Measurements from ENCODE around the gene ATF7. TPM values are rescaled to one million over a fixed set of nuclear protein-coding genes. Genes with fewer than 3 reads are reported as not detected.
"Not testable (repeated sequence)": the region's sequence is repeated elsewhere in the genome, so short reads cannot be mapped to it uniquely, and the experiment has no call there.

The ATF7 gene
- total RNA-seq, 1 donor from 2014 or later, result 25.9 TPM

- intact Hi-C loops (cut with micrococcal nuclease), result no loop called here
- H3K4me1 Mint-ChIP-seq (ENCODE audit: low read depth), result no peaks in the 10 kb centered on the region
- H3K9me3 Mint-ChIP-seq, result no peaks in the 10 kb centered on the region
- no peaks in the 10 kb centered on the region for H3K36me3 Mint-ChIP-seq (ENCODE audit: low read depth)
- DNase-seq (ENCODE audit: low spot score), result no peak
- no peak overlapping the region for H3K27ac Mint-ChIP-seq
- H3K4me3 Mint-ChIP-seq, result no peak overlapping the region
- no peaks in the 10 kb centered on the region for H3K27me3 Mint-ChIP-seq (ENCODE audit: insufficient read depth)
These were observed 25.6 kb upstream of the ATF7 start for GRCh38 chr12:53651737-53652136.

GRCh38 chr12:53646300-53646699 is 20.1 kb upstream of the ATF7 start:
- H3K36me3 Mint-ChIP-seq (ENCODE audit: low read depth); H3K4me3 Mint-ChIP-seq; H3K27me3 Mint-ChIP-seq (ENCODE audit: insufficient read depth); DNase-seq (ENCODE audit: low spot score); H3K27ac Mint-ChIP-seq; H3K9me3 Mint-ChIP-seq; intact Hi-C loops (cut with micrococcal nuclease); H3K4me1 Mint-ChIP-seq (ENCODE audit: low read depth): not testable (repeated sequence)

- H3K36me3 Mint-ChIP-seq (ENCODE audit: low read depth), result no peaks in the 10 kb centered on the region
- no peaks in the 10 kb centered on the region for H3K4me1 Mint-ChIP-seq (ENCODE audit: low read depth)
- no peak overlapping the region for H3K27ac Mint-ChIP-seq
- peaks cover 9% of the 10 kb centered on the region for H3K27me3 Mint-ChIP-seq (ENCODE audit: insufficient read depth)
- no peak for DNase-seq (ENCODE audit: low spot score)
- intact Hi-C loops (cut with micrococcal nuclease), result no loop called here
- H3K4me3 Mint-ChIP-seq, result no peak overlapping the region
- no peaks in the 10 kb centered on the region for H3K9me3 Mint-ChIP-seq
These were observed 19.0 kb upstream of the ATF7 start for GRCh38 chr12:53645165-53645564.

GRCh38 chr12:53644133-53644532 is 18.0 kb upstream of the ATF7 start:
- no peak overlapping the region for H3K4me3 Mint-ChIP-seq
- no peaks in the 10 kb centered on the region for H3K4me1 Mint-ChIP-seq (ENCODE audit: low read depth)
- no peak overlapping the region for H3K27ac Mint-ChIP-seq
- no peaks in the 10 kb centered on the region for H3K9me3 Mint-ChIP-seq
- DNase-seq (ENCODE audit: low spot score), result no peak
- H3K36me3 Mint-ChIP-seq (ENCODE audit: low read depth), result no peaks in the 10 kb centered on the region
- intact Hi-C loops (cut with micrococcal nuclease), result no loop called here
- H3K27me3 Mint-ChIP-seq (ENCODE audit: insufficient read depth), result peaks cover 9% of the 10 kb centered on the region

GRCh38 chr12:53643232-53643979 is 17.2 kb upstream of the ATF7 start:
- H3K4me3 Mint-ChIP-seq, result no peak overlapping the region
- peaks cover 9% of the 10 kb centered on the region for H3K27me3 Mint-ChIP-seq (ENCODE audit: insufficient read depth)
- intact Hi-C loops (cut with micrococcal nuclease), result no loop called here
- H3K9me3 Mint-ChIP-seq, result no peaks in the 10 kb centered on the region
- no peak overlapping the region for H3K27ac Mint-ChIP-seq
- H3K36me3 Mint-ChIP-seq (ENCODE audit: low read depth), result no peaks in the 10 kb centered on the region
- H3K4me1 Mint-ChIP-seq (ENCODE audit: low read depth), result no peaks in the 10 kb centered on the region
- no peak for DNase-seq (ENCODE audit: low spot score)

GRCh38 chr12:53638057-53638456 is 11.9 kb upstream of the ATF7 start:
- no peaks in the 10 kb centered on the region for H3K27me3 Mint-ChIP-seq (ENCODE audit: insufficient read depth)
- no peaks in the 10 kb centered on the region for H3K9me3 Mint-ChIP-seq
- no peak overlapping the region for H3K27ac Mint-ChIP-seq
- intact Hi-C loops (cut with micrococcal nuclease), result no loop called here
- H3K4me3 Mint-ChIP-seq, result no peak overlapping the region
- H3K4me1 Mint-ChIP-seq (ENCODE audit: low read depth), result no peaks in the 10 kb centered on the region
- no peak for DNase-seq (ENCODE audit: low spot score)
- H3K36me3 Mint-ChIP-seq (ENCODE audit: low read depth), result no peaks in the 10 kb centered on the region

GRCh38 chr12:53636641-53637040 is 10.5 kb upstream of the ATF7 start:
- Mint-ChIP-seq H3K27ac (no peak overlapping the region), H3K27me3 (ENCODE audit: insufficient read depth) (peaks cover 5% of the 10 kb centered on the region), H3K36me3 (ENCODE audit: low read depth) (no peaks in the 10 kb centered on the region), H3K4me1 (ENCODE audit: low read depth) (no peaks in the 10 kb centered on the region), H3K9me3 (no peaks in the 10 kb centered on the region), H3K4me3 (no peak overlapping the region)
- no peak for DNase-seq (ENCODE audit: low spot score)
- intact Hi-C loops (cut with micrococcal nuclease), result no loop called here

- H3K4me3 Mint-ChIP-seq; H3K4me1 Mint-ChIP-seq (ENCODE audit: low read depth); H3K36me3 Mint-ChIP-seq (ENCODE audit: low read depth); intact Hi-C loops (cut with micrococcal nuclease); H3K27ac Mint-ChIP-seq; H3K27me3 Mint-ChIP-seq (ENCODE audit: insufficient read depth); DNase-seq (ENCODE audit: low spot score); H3K9me3 Mint-ChIP-seq: not testable (repeated sequence)
These were observed 9.5 kb upstream of the ATF7 start for GRCh38 chr12:53635708-53636107.

- H3K9me3 Mint-ChIP-seq, result no peaks in the 10 kb centered on the region
- intact Hi-C loops (cut with micrococcal nuclease), result no loop called here
- peaks cover 4% of the 10 kb centered on the region for H3K4me1 Mint-ChIP-seq (ENCODE audit: low read depth)
- no peak overlapping the region for H3K27ac Mint-ChIP-seq
- peaks cover 5% of the 10 kb centered on the region for H3K27me3 Mint-ChIP-seq (ENCODE audit: insufficient read depth)
- no peak overlapping the region for H3K4me3 Mint-ChIP-seq
- DNase-seq (ENCODE audit: low spot score), result no peak
- no peaks in the 10 kb centered on the region for H3K36me3 Mint-ChIP-seq (ENCODE audit: low read depth)
These were observed 5.5 kb upstream of the ATF7 start for GRCh38 chr12:53631721-53632120.

GRCh38 chr12:53627919-53628318 is 1.7 kb upstream of the ATF7 start:
- no peak for DNase-seq (ENCODE audit: low spot score)
- intact Hi-C loops (cut with micrococcal nuclease), result loop anchor here (2.0 to 5.0 kb wide), 4 partner anchors 135 to 406 kb away; partner anchors contain the start of gene SP1
- peaks cover 8% of the 10 kb centered on the region for H3K36me3 Mint-ChIP-seq (ENCODE audit: low read depth)
- H3K4me3 Mint-ChIP-seq, result no peak overlapping the region
- peaks cover 5% of the 10 kb centered on the region for H3K27me3 Mint-ChIP-seq (ENCODE audit: insufficient read depth)
- peaks cover 36% of the 10 kb centered on the region for H3K4me1 Mint-ChIP-seq (ENCODE audit: low read depth)
- H3K9me3 Mint-ChIP-seq, result no peaks in the 10 kb centered on the region
- no peak overlapping the region for H3K27ac Mint-ChIP-seq

- Mint-ChIP-seq H3K27me3 (ENCODE audit: insufficient read depth) (peaks cover under 1% of the 10 kb centered on the region), H3K9me3 (no peaks in the 10 kb centered on the region), H3K4me3 (peak overlapping the region; percentile 99), H3K4me1 (ENCODE audit: low read depth) (peaks cover 36% of the 10 kb centered on the region), H3K27ac (peak overlapping the region; percentile 89), H3K36me3 (ENCODE audit: low read depth) (peaks cover 9% of the 10 kb centered on the region)
- intact Hi-C loops (cut with micrococcal nuclease), result loop anchor here (1.0 to 5.0 kb wide), 10 partner anchors 50 to 620 kb away; partner anchors contain the start of genes ATP5MC2, CALCOCO1, EIF4B and SP1
- no peak for DNase-seq (ENCODE audit: low spot score)
These were observed 554 bp upstream of the ATF7 start for GRCh38 chr12:53626702-53627169.

- DNase-seq (ENCODE audit: low spot score), result no peak
- Mint-ChIP-seq H3K4me1 (ENCODE audit: low read depth) (peaks cover 36% of the 10 kb centered on the region), H3K4me3 (peak overlapping the region; percentile 99), H3K9me3 (no peaks in the 10 kb centered on the region), H3K27me3 (ENCODE audit: insufficient read depth) (no peaks in the 10 kb centered on the region), H3K36me3 (ENCODE audit: low read depth) (peaks cover 11% of the 10 kb centered on the region), H3K27ac (peak overlapping the region; percentile 89)
- intact Hi-C loops (cut with micrococcal nuclease), result loop anchor here (5.0 kb wide), 2 partner anchors 243 to 403 kb away; partner anchors contain the start of gene SP1
These were observed 723 bp downstream of the ATF7 start for GRCh38 chr12:53625373-53625945.

- Mint-ChIP-seq H3K4me1 (ENCODE audit: low read depth) (peaks cover 36% of the 10 kb centered on the region), H3K27me3 (ENCODE audit: insufficient read depth) (no peaks in the 10 kb centered on the region), H3K27ac (peak overlapping the region; percentile 89), H3K9me3 (no peaks in the 10 kb centered on the region), H3K4me3 (peak overlapping the region; percentile 99), H3K36me3 (ENCODE audit: low read depth) (peaks cover 11% of the 10 kb centered on the region)
- DNase-seq (ENCODE audit: low spot score), result no peak
- intact Hi-C loops (cut with micrococcal nuclease), result loop anchor here (5.0 kb wide), 2 partner anchors 243 to 403 kb away; partner anchors contain the start of gene SP1
These were observed 1.2 kb downstream of the ATF7 start for GRCh38 chr12:53624956-53625355.

All from activated T-helper 1 cell treated with anti-CD3 and anti-CD28 coated beads, Interleukin-12 subunit alpha, Interleukin-12 subunit beta, Interleukin-2, Interleukin-4 antibody, amounts not matched to agents 30 ng/mL and 10 ng/mL and 1 ng/mL, durations not matched to agents 14 hours and 24 hours and 36 hours (primary cell).